ENCODE data around the gene TST. TPM values are rescaled to one million over a fixed set of nuclear protein-coding genes. Genes with fewer than 3 reads are reported as not detected.
A peak's percentile ranks its signal among the peaks of the same experiment; 100 is the strongest.

The TST gene
- total RNA-seq, 1 donor from 2014 or later: 39.0 TPM

- no peaks in the 10 kb centered on the region for H3K36me3 Mint-ChIP-seq (ENCODE audit: low read depth, unreplicated experiment)
- no peaks in the 10 kb centered on the region for H3K9me3 Mint-ChIP-seq (ENCODE audit: unreplicated experiment)
- H3K4me3 Mint-ChIP-seq (ENCODE audit: unreplicated experiment): peak overlapping the region; percentile 65
- TF ChIP-seq CTCF (IDR thresholded peaks at IDR 0.05; ENCODE audit: unreplicated experiment): no peak
- H3K27me3 Mint-ChIP-seq (ENCODE audit: unreplicated experiment): peaks cover 22% of the 10 kb centered on the region
- no peak overlapping the region for H3K27ac Mint-ChIP-seq (ENCODE audit: unreplicated experiment)
- DNase-seq (ENCODE audit: low spot score): no peak
- no peaks in the 10 kb centered on the region for H3K4me1 Mint-ChIP-seq (ENCODE audit: unreplicated experiment)
These were observed 45.3 kb upstream of the TST start for GRCh38 chr22:37064553-37064952.

DNA sequence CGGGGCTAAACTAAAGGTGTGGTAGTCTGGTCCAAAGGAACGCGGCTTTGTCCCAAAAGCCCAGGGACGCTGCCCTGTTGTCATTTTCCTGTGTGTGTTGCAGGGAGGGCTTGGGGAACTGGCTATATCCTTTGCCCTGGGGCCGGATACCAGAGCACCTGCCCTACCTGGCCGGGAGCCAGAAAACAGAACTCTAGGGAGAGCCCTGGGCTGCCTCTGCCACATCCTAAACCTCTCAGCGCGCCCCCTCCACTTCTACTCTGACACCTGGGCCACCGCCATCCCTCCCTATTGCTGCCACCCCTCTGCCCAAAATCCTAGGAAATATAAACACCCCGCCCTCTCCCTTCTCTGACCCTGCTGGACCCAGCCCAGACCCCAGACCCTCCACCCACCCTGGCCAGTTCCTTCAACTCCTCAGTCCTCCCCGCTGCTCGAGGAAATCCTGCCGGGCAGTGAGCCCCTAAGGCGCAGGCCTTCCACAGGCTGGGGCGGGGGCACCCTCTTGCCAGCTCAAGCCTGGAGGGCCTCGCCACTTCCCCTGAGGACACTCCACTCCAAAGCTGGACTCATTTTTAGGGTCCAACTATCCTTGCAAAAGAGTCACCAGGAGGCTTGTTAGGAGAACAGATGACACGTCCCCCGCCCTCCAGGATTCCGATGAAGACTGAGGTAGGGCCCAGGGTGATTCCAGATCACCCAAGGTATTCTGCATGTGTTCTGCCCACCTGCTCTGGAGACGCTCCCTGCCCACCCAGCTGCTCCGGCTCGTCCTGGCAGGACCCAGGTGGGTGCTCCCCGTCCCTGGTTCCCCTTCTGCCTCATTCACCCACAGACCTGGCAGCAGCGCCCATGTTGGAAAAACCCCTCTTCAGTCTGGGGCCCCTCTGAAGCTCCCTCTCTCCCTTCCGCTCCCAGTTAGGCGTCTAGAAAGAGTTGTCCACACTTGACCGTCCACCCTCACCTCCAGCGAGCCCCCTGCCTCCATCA is 44.5 kb upstream of the TST start:
- Mint-ChIP-seq H3K4me1 (ENCODE audit: unreplicated experiment) (no peaks in the 10 kb centered on the region), H3K27me3 (ENCODE audit: unreplicated experiment) (peaks cover 19% of the 10 kb centered on the region), H3K27ac (ENCODE audit: unreplicated experiment) (no peak overlapping the region), H3K4me3 (ENCODE audit: unreplicated experiment) (peak overlapping the region; percentile 65), H3K9me3 (ENCODE audit: unreplicated experiment) (no peaks in the 10 kb centered on the region), H3K36me3 (ENCODE audit: low read depth, unreplicated experiment) (no peaks in the 10 kb centered on the region)
- DNase-seq (ENCODE audit: low spot score): no peak
- no peak for TF ChIP-seq CTCF (IDR thresholded peaks at IDR 0.05; ENCODE audit: unreplicated experiment)

GRCh38 chr22:37062702-37063381 is 43.6 kb upstream of the TST start:
- DNase-seq (ENCODE audit: low spot score): no peak
- H3K4me3 Mint-ChIP-seq (ENCODE audit: unreplicated experiment): no peak overlapping the region

DNA sequence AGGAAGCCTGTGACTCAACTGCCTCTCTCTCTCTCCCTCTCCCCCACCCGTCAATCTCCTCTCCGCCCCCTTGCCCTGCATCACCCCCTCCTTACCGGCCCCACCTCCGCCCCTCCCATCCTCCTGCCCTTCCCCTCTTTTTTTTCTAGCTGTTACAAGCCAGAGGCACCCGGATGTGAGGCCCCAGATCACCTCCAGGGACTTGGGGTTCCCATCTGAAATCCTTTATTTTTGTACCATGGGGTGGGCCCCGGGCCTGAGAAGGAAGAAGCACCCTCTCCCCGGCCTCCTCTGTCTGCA is 43.1 kb upstream of the TST start:
- peaks cover 13% of the 10 kb centered on the region for H3K27me3 Mint-ChIP-seq (ENCODE audit: unreplicated experiment)
- no peak for DNase-seq (ENCODE audit: low spot score)
- no peaks in the 10 kb centered on the region for H3K4me1 Mint-ChIP-seq (ENCODE audit: unreplicated experiment)
- no peak overlapping the region for H3K4me3 Mint-ChIP-seq (ENCODE audit: unreplicated experiment)
- no peaks in the 10 kb centered on the region for H3K9me3 Mint-ChIP-seq (ENCODE audit: unreplicated experiment)
- no peak overlapping the region for H3K27ac Mint-ChIP-seq (ENCODE audit: unreplicated experiment)
- no peak for TF ChIP-seq CTCF (IDR thresholded peaks at IDR 0.05; ENCODE audit: unreplicated experiment)
- H3K36me3 Mint-ChIP-seq (ENCODE audit: low read depth, unreplicated experiment): peaks cover 5% of the 10 kb centered on the region

More at GRCh38 chr22:37062702-37063381, 43.6 kb upstream of the TST start:
- Mint-ChIP-seq H3K36me3 (ENCODE audit: low read depth, unreplicated experiment) (peaks cover 1% of the 10 kb centered on the region), H3K27ac (ENCODE audit: unreplicated experiment) (no peak overlapping the region), H3K9me3 (ENCODE audit: unreplicated experiment) (no peaks in the 10 kb centered on the region), H3K4me1 (ENCODE audit: unreplicated experiment) (no peaks in the 10 kb centered on the region), H3K27me3 (ENCODE audit: unreplicated experiment) (peaks cover 16% of the 10 kb centered on the region)
- no peak for TF ChIP-seq CTCF (IDR thresholded peaks at IDR 0.05; ENCODE audit: unreplicated experiment)
